ENCODE data around the gene CYP39A1.

- TF ChIP-seq CTCF (IDR thresholded peaks at IDR 0.05; ENCODE audit: low read depth, low read length, poor library complexity, severe bottlenecking): no peak
- TF ChIP-seq EZH2phosphoT487 (IDR thresholded peaks at IDR 0.05; ENCODE audit: borderline replicate concordance, low read length): no peak
Measured at GRCh38 chr6:46612645-46613044, 40.0 kb downstream of the CYP39A1 start.

All from DOHH2 (cell line).